Measurements from ENCODE around the gene UROC1. TPM values are rescaled to one million over a fixed set of nuclear protein-coding genes. Genes with fewer than 3 reads are reported as not detected.

Gene UROC1
- total RNA-seq, 1 donor from 2014 or later: not detected

DNA sequence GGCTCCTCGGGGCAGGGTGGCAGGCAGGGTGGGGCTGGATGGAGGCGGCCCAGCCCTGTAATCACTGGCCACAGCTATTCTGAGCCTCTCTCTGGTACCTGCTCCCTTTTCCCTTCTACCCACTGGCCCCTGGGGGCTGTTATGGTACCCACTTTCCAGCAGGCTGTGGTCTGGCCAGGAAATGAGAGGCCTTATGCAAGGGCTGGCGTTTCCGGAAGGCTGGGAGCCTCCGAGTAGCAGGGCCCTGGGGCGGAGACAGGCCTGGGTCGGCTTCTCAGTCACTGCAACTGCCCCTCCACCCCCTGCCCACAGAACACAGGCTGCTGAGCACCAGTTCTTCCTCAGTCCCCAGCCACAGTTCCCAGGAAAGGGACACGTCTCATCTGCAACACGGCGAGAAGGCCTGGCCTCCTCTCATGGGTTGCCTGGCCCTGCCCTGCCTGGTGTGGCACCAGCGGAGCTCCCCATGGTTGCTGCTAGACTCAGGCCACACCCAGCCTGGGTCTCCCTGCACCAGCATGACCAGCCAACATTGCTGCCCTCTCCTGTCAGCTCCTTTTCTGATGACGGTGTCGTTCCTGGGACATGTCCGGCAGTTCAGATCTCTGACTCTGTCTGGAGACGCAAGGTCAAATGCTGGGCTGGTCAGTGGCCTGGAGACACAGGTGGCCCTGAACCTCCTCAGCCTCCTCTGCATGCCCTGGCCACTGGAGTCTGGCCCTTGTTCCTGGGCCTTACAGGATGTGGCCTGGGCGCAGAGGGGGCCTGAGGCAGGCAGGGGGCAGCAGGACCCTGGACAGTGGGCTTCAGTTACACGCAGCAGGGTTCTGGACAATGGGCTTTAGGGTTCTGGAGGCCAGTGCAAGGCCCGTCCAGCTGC, 12.8 kb upstream of the UROC1 start:
- DNase-seq (ENCODE audit: low spot score): no peak

DNA sequence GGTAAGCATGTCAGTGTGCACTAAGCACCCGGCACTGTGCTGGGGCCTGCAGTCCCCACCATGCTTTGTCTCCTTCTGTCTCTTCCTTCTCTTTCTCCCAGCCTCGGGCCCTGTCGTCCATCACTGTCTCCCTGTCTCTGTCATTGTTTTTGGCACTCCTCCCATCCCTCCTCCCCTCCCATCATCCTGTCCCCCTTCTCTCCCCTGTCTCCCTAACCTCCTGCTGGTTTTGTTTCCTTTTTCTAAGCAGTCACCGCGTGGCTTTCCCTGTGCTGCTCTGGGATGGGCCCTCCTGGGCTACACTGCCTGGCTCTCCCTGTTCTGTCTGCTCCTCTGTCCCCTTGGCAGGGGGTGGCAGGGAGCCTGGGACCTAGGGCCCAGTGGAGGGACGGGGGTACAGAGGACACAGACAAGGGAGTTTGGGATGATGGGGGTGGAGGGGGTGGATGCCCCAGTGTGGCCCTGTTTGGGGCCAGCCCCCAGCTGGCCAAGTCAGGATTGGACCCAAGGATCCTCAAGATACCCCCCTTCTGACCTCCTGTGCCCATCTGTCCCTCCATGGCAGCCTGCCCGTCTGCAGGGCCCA, 12.1 kb upstream of the UROC1 start:
- no peak for DNase-seq (ENCODE audit: low spot score)

DNA sequence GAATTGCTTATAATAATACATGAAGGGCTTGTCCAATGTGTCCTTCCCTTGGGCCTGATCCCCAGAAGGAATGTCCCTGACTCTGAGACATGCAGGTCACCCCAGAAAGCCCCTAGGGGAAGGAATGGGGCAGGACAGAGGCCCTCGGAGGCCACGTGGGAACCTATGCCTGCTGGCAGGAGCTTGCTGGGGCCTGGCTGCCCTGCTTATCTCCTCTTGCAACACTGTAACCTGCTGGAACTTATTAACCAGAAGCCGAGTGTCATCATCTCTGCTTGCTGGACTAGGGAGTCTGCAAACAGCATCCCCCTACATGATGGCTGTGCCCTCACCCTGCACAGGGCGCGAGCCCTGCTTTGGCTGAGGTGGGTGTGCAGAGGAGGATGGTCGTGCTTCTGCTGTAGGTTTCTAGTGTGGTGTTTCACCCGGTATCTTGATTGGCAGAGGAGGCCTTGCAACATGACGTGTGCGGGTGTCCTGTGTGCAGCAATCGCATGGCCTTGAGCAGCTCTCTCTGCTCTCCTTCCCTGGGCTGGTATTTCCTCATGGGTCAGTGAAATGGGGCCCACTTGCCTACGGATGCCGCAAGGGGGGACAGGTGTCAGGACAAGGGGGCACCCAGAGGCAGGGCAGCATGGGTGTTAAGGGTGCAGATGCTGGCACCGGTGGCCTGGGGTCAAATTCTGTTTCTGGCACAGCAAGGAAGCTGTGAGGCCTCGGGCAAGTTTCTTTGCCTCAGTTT, 11.4 kb upstream of the UROC1 start:
- DNase-seq (ENCODE audit: low spot score): no peak

DNA sequence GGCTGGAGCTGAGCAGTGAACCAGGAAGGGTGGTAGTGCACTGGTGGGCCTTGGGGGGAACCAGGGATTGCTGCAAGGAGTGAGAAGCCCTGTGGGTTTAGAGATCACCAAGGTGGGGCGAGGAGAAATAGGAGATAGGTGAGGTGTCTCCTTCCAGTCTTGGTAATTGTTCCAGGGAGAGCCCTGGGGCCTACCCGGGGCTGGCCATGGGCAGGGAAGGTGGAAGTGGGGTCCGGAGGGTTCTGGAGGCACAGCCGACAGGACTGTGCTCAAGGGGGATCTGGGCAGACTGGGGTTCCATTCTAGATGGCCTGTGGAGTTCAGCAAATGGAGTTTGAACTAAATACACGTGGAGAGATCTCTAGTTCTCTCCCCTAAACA, 10.8 kb upstream of the UROC1 start:
- DNase-seq (ENCODE audit: low spot score): no peak

DNA sequence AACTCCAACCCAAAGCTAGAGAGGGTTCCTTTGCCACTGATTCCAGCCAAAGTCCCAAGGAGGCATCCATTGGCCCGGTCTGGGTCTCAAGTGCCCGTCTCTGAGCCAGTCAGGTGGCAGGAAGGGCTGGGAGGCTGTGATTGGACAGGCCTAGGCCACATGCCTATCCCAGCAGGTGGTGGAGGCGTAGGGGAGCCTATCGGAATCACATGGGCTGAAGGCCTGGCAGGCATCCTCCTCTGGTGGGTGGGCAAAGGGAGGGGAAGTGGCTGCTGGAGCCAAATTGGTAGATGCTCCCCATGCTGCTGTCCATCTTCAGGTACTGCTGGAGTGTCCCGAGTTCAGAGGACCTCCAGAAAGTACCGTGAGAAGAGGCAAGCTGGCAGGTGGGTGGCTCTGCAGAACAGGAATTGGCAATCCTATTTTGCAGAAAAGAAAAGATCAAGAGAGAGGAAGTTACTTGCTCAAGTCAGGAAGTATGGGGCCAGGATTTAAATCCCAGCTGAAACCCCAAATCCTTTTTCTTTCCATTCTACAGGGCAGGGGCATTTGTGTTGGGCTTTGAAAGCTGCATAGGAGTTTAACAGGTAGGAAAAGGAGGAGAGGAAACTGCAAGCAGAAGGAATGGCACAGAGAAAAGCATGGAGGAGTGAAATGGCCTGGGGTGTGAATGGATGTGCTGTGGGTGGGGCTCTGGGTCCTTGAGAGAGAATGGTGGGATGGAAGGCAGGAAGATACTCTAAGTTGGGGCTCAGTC, 10.1 kb upstream of the UROC1 start:
- DNase-seq (ENCODE audit: low spot score): no peak

DNA sequence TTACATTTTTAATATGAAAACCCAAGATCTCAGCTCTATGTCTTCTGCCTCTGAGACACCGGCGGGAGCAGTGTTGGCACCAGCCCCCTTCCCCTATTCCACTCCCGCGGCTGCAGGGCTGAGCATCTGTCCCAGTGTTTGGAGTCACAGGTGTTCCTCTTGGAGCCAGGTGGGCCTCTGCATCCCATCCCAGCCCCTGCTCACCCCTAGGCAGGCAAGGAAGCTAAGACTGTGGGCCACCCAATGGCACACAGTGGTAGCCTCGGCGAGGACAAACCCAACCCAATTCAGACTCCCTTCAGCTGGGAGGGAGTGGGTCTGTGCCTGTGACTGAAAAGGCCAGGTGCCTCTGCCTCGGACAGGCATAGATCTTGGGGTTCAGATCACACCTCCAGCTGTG, 9.4 kb upstream of the UROC1 start:
- DNase-seq (ENCODE audit: low spot score): no peak

DNA sequence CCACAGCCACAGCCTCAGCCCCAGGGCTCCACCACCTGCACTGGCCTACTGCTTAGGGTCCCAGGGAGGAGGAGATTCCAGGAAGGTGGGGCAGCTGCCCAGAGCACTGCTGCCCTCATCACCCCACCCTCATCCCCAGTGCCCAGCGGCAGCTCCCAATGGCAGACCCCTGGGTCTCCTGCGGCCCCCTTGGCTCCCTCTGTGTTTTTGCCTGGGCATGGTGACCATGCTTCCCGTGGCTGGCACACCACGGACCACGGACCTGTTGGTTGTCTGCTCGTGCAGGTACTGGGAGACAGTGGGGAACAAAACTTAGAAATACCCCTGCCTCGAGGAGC, 9.1 kb upstream of the UROC1 start:
- DNase-seq (ENCODE audit: low spot score): no peak

DNA sequence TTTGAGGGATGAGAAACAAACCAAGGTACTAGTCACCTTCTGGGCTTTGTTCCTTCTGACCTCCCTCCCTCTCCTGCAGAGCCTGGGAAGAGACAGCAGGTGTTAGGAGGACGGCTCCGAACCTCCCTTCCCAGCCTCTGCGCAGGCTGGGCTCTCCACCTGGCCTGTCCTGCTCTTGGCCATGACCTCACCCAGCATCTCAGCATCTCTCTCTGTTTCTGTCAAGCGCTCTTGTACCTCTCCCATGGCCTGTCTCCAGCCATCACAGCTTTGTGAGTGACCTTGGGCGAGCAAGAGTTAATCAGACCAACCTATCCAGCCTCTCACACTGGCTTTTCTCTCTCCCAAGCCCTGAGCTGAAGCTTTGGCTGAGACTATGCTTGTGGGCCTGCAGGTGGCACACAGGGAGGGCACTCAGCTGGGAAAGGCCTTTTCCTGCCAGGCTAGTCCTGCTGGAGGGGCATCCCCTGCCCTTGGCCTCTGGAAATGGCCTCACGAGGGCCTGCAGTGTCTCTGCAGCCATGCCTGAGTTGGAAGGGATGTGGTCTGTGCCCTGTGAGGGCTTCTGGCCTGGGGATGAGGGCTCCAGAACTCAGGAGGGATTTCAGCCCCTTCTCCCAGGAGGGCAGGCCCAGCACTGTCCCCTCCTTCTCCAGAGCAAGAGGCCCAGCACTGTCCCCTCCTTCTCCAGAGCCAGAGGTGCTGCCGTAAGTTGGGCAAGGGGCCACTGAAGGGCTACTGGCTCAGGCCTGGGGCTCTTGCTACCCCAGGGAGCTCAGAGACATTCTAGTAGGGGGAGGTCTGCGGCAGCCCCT, 8.5 kb upstream of the UROC1 start:
- DNase-seq (ENCODE audit: low spot score): no peak

DNA sequence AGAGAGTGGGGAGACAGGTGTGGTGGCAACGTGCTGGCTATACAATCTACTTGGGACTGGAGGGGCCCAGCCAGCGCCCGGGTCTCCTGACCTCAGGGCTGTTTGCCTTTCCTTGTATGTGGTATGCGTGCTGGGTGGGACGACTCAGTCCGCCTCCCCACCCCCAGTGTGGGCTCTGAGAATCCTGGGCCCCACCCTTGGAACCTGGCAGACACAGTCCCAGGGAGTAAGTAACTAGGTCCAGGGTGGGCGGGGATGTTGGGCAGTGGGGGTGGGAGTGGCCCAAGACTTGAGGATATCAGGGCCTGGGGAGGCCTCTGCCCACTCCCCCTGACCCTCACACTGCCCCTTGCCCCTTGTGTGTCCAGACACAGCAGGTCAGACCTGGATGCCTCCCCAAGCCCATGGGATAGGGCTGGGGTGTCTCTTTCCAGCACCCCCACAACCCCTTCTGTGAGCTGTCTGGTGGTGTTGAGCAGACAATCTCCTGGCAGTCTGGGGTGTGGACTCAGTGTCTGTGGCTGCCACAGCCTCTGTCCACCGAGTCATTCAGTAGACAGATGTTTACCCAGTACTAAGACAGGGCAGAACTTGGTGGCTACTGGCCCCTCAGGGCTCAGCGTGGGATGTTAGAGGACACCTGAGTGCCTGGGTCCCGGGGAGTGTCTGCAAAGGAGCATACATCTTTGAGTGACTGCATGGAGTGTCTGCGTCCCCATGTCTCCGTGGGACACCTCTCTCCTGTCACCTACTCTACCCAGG, 7.7 kb upstream of the UROC1 start:
- DNase-seq (ENCODE audit: low spot score): no peak

DNA sequence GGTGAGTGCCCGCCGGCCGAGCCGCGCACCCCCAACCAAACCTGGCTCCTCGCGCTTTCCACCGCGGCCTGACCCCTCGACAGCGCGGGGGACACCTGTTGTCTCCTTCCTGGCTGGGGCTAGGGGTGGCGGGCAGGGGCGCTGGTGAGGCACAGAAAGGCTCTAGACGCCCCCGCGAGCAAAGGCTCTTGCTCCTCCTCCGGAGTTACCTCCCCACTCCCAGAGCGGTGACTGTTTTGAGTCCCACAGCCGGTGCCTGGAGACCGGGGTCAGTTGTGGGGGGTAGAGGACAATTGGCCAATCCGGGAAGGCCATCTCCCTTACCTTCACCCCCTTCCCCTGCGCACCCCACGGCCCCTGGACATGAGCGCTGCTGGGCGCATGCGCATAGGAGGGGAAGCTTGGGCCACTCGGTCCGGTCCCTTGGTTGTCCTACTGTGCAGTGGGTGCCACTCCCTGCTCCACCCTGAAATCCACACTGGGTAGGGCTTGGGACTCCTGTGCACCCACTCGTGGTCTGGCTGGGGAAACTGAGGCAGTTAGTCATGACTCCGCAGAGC, 6.9 kb upstream of the UROC1 start:
- no peak for DNase-seq (ENCODE audit: low spot score)

DNA sequence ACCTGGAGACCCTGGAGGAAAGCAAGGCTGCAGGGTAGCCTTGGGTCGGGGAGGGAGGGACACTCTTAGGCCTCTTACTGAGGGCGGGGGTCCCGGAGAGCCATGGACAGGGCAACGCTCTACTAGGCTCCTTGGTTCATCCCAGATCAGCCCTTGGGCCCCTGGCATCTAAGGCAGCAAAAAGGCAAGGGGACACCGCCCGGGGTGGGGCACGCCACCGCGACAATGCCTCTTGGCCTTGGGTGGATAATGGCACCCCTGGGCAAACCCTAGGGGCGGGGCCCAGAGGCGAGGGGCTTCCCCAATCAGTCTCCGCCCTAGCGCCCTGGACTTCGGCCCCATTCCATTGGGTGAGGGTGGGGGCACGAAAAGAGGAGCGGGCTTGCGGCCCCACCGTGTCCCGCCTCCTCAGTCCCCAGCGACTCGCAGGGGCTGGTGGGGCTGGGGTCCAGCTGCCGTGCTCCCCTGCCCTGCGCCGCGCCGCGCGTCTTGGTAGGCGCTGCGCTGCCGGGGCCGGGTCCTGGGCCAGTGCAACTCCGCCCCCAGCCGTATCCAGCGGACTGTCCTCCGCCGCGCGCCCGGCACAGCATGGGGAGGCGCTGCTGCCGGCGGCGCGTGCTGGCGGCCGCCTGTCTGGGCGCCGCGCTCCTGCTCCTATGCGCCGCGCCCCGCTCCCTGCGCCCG, 6.3 kb upstream of the UROC1 start, which contains the start of gene CHST13:
Gene CHST13 (plus strand): TSS at position 411 of the 684 bp plus-strand sequence. CDS start 178 bp downstream, at position 589.
- DNase-seq (ENCODE audit: low spot score): no peak

DNA sequence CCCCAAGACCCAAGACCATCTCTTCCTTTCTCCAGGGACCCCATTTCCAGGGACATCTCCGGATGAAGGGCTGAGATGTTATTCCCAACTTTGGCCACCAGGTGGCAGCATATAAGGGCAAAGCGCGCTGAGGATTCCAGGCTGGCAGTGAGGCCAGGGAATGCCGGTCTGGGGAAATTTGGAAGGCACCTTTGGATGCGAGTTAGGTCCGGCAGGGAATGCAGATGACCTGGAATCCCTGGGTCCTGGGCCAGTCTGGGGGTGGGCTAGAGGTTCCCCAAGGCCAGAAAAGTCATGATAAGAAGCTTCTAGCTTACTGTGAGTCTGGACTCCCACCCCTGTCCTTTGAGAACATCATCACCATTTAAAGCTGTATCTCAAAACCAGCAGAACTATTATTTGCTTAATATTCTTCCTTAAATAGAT, 4.8 kb upstream of the UROC1 start:
- DNase-seq (ENCODE audit: low spot score): peak; percentile 60

DNA sequence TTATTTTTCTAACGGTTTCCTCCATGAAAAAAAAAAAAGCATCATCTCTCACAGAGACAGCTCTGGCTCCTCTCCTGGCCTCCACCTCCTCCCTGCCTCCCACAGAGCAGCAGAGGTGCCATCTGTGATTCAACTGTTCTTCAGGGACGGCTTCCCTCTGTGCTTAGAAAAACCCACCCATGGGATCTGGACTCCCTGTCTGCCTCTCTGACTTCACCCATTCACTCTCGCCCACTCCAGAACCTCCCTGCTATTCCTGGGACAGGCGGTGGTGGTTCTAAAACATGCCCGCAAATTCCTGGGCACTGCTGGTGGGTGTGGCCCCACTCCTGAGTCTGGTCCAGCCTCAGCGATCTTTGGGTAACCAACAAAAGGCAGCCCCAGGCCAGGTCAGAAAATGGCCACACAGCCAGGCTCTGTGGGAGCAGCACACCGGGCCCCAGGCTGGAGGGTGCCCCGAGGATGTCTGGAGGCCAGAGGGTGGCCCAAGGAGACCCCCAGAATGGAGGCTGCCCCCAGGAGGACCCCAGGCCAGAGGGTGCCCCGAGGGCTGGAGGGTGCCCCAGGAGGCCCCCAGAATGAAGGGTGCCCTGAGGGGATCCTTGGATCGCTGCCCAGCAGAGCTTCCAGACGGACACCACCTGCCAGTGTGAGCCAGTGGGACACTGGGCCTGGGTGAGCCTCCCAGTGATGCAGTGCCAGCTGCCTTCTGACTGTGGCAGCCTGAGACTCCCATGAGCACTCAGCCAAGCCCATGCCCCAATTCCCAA, 3.7 kb upstream of the UROC1 start:
- DNase-seq (ENCODE audit: low spot score): no peak

DNA sequence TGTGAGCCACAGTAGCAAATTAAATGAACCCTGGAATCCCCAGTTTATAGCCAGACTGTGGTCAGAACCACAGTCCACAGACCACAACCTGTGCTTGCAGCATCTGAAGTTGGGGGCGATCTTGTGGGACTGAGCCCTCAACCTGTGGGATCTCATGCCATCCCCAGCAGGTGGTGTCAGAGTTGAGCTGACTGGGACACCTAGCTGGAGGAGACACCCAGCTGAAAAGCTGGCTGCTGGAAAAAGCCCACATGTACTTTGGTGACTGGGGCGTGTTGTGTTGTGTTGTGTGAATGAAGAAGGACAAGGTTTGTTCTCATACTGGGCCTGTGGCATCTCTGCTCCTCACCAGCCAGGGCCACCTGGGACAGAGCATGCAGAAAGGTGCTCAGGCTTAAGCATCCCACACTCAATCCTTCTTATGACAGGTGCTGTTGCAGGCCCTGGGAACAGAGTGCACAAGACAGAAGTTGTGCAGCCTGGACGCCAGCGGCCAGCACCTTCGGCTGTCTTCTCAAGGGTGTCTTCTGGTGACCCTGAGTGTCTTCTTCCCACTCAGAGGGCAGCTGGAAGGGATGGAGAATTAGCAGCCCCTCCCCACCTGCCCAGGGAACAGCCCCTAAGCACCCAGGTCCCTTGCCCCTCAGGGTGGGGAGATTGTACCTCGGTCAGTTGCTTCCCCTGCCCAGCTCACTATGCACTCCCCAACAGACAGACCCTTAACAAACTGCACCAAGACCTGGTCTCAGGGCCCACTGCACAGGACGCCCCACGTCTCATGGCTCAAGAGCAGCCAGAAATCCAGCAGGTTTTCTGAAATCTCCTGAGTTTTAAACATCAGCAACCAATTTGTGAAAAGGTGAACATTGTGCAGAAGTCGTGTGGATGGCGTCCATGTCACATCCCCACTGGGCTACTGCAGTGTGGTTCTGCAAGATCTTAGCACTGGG, 2.2 kb upstream of the UROC1 start:
- DNase-seq (ENCODE audit: low spot score): no peak

DNA sequence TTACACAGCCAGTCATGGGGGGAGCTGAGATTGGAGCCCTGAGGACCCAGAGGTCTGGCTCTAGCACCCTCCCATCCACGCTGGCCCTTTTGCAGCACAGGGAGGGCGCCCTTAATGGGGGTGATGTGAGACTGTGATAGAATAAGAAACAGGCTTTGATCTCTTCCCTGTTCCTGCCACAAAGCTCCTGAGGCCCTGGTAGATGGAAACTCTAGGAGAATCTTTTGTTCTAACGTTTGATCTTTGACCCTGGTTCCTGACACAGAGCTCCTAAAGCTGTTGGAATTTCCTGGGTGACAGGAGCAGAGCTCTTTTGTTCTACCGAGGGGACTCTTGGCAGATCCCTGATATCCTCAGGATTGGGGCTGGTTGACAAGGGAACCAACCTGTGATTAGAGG, 1.2 kb upstream of the UROC1 start:
- no peak for DNase-seq (ENCODE audit: low spot score)

DNA sequence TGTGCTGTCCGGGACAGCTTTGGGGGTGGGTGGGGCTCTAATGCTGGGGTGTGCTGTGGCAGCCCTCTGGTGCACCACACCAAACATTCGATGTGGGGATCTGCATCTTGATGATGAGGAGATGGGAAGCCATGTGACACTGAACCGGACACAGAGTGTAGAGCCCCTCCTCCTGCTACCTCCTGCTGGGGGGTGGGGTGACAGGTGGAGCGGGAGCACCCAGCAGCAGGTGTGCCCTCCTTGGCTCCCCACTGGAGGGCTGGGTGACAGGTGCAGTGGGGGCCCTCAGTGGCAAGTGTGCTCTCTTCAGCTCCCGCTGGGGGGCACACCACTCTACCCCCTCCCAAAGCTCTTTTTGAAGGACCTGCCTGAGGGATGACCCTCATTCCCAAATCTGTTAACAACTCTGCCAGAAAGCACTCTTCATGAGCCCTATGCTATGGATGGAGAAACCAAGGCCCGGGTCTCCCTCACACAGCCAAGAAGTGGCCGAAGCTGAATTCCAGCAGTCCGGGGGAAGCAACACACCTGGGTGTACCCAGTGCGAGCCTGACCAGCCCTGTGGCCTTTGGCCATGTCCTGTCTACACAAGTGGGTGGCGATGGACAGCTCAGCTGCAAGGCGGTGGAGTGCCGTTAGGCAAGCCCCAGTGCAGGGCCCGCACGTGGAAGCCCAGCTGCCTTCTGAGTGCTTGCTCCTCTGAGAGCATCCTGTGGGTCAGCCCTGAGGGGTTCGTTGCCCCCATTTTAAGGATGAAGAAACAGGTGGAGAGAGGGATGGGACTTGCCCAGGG, 609 bp upstream of the UROC1 start:
- DNase-seq (ENCODE audit: low spot score): no peak

DNA sequence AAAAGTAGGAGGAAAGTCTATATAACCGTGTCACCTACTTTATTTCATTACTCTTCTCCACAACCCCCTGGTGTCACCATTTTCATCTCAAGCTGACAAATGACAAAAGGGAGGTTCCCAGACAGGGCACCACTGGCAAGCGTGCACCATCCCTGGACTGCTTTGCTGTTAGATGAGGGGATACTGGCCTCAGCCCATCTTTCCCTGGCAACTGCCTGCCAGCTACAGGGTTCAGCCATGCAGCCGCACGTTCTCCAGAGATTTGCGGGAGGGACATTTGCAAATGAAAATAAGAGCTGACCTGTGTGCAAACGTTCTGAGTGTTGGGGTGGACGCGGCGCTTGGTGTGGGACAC, 660 bp downstream of the UROC1 start:
- DNase-seq (ENCODE audit: low spot score): no peak

Measured in ureter (tissue), 1 donor.